ENCODE results near the gene DLGAP1.
A peak's percentile ranks its signal among the peaks of the same experiment; 100 is the strongest.

DLGAP1 gene

DNA sequence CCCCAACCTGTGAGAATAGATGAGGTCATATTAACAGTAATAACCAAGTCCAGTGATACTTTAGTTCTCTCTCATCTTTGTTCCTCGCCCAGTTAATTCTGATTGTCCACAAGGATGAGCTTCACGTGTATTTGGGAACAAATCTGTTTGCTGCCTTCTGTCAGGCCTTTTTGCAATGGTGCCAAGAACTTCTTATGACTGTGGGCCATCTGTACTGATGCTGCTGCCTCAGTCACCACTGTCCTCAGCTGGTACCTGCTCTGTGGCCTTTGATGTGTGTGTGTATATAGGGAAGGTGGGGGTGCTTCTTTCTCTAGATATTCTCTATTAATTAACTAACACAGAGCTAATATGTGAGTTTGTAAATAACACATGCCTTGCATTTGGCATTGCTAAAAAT, 612.3 kb downstream of the DLGAP1 start:
- no peak for DNase-seq

DNA sequence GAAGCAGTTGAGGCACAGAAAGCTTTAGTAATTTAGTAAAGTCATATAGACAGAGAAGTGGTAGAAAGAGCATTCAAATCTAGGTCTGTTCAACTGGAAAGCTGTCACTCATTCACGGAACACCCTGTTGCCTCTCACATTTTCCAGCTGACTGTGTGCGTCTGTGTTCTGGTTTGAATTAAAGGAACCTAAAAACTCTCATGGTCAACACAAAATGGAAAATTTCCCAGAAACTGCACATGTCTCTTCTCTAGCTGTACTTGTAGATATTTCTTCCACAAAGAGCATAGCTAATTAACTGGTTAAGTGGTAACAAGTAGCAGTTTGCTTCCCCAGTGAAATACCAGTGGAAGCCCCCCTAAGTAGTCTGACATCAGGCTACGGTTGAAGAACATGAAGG, 614.3 kb downstream of the DLGAP1 start:
- no peak for DNase-seq

DNA sequence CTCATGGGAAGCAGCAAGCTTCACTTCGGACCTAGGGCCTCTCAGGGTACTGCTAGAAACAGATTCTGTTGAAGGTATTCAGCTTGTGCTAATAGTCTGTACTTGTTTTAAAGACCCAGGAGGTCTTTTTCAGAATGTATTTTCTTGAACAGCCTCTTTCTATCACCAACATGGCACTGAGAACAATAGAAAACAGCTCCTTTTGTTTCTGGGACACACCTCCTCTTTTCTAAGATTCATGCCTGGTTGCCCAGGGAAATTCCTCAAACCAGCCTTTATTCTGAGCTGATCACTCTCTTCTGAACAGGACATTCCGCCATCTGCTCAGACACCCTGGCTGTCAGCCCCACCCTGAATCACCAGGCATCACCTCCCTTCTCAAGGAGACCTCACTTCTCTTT, 615.5 kb downstream of the DLGAP1 start:
- no peak for DNase-seq

DNA sequence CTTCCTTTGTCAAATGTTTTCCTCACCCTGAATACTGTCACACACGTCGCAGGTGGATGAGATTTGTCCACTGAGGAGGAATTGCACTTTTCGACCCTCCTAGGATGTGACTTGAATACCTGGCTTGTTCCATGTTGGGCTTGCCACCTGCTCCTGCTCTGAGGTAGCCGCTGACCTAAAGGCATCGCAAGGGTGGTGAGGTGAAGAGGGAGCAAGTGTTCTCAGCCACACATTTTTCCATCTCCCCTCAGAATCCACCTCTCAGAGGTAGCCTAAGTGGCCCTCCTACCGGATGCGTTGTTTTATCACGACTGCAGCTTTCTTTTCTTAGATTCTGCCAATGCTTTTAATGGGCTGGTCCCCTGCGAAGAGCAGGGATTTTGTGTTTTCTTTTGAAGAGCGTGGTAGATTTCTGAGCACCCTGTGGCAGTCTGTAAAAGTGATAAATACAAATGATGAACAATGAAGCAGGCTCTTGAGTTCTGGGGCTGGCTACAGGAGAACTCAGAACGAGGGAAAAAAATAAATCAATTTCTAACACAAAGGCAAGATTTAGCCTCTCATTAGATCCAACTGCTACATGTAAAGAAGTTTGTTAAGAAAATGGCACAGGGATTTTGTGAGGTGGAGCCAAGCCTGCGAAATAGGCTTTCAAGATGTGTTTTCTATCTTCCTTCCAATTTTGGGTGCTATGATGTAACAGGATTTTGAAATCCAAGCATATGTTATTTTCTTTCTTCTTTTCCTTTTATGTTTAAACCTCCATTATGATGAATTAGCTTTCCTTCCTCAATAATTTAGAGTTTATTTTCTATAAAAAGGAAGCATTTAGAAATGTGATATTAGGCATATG, 618.4 kb downstream of the DLGAP1 start:
- DNase-seq: no peak

DNA sequence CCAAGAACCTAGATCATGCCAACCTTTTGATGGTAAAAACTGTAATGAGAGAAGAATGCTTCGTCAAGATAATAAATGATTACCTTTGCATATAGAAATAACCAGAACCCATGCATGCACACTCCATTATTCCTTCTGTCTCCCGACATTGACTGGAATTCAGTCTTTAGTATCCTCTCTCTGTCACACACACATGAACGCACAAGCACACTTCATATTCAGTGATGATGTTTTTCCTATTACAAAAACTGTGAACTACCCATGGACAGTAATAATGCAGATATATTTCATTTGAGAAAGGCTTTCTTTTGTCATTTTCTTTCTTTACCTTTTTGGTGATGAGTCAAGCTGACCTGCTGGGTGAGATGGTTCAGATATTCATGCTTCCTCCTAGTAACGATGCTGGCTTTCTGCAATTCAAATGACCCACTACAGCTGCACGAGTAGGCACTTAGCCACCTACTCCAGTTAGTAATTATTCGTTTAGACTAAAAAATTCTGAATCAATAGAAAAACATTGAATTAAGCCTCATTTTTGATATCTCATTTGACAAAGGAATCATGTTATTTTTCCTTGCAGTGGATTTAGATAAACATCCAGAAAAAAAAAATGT, 623.0 kb downstream of the DLGAP1 start:
- DNase-seq: no peak

DNA sequence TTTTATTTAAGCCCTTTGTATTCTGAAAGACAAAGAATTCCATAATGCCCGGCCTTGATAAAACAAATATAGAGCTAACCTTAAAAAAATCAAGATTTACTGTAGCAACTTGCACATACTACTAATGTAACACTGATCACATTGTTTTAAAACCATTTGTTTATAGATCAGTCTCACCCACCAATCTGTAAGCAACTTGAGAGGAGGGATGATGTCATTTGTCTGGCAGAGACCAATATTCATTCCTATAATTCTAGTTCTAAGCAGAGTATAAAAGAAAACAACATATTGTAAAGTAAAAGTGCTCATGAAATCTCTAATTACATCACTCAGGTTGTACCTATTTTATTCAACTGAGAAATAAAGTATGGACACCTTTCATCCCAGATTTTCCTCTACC, 624.5 kb downstream of the DLGAP1 start:
- DNase-seq: no peak

DNA sequence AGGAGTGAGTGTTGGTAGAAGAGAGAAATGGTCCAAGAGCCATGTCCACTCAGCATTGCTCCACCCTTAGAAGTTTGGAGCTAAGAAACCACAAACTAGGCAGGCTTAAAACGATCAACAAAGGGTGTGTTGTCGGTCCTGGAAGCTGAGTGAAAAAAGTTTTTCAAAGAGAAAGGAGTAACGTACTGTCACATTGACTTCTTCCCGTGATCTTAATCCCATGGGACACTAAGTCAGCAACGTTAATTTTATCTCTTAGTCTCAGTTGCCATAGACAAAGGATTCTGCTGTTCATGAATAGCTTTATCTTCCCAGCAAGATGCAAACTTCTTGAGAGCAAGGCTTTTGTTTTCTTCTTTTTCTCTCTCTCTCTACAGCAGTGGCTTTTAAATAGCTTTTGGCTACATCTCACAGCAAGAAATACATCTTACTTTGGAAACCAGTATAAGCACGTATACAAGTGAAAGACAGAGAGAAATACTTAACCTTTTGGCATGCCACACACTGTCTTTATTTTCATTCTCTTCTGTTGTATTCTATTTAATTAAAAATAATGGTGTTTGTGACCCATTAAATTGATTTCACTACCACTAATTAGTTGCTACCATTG, 627.8 kb downstream of the DLGAP1 start:
- no peak for DNase-seq

DNA sequence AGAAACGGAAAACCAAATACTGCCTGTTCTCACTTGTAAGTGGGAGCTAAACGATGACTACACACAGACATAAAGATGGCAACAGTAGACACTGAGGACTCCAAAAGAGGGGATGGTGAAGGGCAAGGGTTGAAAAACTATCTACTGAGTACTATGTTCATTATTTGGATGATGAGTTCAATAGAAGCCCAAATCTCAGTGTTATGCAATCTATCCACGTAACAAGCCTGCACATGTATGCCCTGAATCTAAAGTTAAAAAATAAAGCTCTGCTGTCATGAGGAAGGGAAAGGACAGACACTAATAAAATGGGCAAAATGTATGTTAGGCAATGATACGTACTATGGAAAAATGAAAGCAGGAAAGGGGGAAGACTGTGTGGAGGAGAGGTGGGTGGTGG, 629.1 kb downstream of the DLGAP1 start:
- DNase-seq: no peak

DNA sequence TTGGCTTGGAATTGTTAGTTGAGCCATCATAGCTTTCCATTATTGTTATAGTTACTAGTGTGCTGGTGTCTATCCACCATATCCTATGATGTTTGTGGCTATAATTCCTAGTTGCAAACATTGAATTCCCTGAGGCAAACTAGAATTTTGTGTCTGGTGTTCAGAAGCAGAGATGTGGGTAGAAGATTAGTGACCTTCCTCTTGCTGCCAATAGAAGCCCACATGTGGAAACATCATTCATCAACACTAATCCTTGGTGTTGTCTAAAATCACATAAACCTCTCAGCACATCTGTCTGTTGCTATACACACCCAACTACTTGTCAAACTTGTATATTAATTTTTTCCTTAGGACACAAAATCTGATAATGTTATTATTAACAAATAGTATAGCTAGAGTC, 631.0 kb downstream of the DLGAP1 start:
- no peak for DNase-seq

DNA sequence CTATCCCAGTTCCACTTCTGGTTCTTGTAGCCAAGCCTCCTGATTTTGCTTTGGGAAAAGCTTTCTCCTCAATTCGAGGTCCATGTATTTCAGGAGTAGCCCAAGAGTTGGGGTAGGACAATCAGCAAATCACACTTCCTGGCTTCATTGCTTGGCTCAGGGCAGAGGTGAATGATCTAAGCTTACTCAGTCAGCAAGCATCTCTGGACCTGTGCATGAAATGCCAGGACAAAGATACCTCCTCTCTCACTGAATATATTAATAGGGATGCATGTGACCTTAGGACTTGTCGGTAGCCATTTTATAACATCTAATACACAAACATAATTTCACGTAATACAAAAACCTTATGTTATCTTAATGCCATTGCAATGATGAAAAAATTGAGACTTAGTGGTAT, 632.0 kb downstream of the DLGAP1 start:
- no peak for DNase-seq

DNA sequence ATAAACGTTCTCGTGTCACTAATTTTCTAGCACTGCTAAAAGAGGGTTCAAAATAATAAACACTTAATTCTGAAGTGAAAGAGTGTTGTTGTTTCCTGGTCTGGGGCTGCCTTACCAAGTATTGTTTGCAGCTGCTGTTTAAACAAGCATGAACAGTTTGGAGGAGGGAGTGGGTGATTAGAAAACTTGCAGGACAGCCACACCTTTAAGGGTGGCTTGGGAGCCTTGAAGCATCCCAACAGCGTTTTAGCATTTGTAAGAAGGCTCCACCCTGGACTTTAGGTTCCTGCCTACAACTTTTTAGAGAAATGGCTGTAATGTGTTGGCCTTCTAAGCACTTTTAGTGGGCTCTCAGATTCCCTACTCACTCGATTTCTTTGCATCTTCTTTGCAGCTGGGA, 633.6 kb downstream of the DLGAP1 start:
- no peak for DNase-seq

DNA sequence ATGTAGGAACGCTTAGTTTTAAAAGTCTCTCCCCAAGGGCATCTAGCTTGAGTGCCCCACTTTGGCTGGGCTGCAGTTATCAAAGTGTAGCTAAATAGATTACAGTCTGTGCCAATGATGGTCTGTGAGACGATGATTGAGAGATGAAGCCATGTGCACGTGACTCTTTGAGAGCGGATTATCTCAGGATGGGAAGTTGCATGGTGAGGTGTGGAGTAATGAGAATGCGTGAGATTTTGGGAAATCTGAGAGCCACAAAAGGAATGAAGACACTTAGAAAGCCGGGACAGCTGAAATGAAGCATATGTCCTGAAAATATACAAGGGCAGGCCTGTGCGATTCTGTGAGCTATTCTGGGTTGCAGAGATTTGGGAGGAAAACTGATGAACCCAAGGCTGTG, 635.1 kb downstream of the DLGAP1 start:
- DNase-seq: no peak

DNA sequence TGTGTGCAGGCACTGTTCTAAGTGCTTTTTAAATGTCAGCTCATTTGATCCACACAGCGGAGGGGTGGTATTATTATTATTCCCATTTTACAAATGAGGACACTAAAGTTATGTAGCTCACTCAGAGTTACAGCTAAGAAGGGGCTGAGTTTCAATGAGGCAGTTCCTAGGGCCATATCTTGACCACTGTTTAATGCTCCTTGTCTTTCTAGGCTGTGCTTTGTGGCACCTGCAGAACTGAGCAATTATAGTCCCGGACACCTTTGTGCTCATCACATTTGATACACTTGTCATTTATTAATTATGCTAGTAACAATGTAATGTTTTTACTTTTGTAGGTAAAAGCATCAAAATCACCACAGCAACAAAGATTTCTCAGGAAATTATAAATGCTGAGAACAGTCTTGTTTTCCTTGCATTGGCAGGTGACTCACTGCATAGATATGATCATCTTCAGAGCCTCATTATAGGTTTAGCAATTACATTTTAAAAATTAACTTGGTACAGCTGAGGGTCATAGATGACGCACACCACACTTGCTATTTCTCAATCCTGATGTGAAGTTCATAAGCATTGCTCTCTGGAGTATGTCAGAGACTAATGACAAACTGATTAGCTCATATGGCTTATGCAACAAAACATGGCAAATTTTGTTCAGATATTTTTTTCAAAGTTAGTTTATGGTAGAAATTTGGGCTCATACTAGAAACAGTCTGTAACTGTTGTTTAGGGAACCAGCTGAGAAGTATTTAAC, 638.3 kb downstream of the DLGAP1 start:
- DNase-seq: peak; percentile 55

DNA sequence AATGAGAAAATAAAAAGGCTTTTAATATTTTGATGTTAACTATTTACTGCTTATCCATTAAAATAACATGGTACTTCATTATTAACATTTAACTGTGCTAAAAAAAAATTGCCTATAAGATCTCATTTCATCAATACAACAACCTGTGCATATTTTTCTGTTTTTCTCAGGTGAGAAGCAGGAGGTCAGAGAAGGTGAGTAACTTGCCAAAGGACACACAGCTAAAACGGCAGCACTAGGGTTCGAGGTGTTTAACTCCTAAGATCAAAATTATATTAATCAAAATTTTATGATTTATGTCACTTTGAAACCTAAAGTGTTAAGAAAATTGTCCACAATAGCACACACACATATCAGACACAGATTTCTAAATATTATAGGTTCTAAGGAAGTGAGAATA, 639.1 kb downstream of the DLGAP1 start:
- DNase-seq: no peak

DNA sequence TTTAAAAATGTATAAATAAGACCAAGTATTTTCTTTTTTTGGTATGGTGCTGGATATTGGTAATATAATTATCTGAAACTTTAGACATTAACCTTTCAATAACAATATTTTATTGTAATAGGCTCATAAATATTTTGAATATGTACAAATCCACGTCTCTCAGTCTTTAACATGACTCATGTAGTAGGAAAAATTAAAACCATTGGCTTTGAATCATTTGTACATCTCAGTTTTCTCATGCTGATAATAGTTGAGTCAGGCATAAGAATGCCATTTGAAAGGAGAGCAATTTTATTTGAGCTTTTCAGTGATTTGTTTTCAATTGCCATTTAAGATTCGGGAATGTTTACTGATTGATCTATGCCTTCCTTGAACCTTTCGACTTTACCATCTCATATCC, 640.3 kb downstream of the DLGAP1 start:
- no peak for DNase-seq

DNA sequence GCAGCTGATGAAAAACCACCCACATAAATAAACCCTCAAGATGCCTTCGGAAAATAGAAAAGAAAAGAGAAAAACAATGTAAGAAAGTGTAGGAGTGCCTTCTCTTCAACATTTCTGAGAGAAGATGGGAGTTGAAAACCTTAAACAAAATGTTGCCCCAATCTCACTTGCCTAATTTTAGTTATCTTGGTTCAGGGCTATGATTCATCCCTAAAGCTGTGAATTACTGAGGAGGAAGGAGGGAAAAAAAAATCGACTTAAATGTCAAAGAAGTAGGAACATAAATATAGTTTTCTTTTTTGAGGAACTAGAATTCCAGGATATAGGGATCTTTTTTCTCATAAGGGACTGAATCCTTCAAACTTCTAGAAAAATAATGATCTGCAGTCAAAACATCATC, 644.8 kb downstream of the DLGAP1 start:
- no peak for DNase-seq

DNA sequence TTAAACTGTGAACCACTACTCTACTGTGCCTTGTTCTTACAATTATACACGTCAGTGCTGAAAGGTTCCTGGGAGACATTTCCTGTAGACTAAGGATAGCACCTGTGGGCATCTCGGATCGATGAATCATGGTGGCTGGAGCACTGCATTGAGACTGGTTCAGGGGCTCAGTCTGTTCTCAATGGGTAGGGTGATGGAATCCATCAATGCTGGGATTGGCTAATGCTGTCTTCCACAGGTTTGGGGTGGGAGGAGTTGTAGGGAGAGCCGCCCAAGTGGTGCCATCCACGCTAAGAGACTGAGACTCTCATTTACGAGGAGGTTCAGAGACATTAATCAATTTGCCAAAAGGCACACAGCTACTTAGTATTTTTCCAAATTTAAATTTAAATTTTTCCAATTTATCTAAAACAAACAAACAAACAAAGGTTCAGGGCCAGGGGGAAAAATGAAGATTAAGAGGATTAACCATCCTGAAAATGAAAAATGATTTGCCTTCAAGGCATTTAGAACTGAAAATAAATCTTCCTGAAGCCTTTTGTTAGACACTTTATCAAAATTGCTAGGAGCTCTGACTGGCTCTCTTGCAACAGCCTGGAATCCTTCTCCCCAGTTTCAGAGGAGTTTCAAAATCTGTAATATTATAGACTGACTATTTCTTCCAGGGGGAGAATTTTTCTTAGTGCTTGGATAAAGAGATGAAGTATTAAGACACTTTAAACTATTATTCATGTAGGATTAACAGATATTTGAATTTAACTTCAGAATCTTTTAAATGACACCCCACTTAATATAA, 645.9 kb downstream of the DLGAP1 start:
- DNase-seq: no peak

DNA sequence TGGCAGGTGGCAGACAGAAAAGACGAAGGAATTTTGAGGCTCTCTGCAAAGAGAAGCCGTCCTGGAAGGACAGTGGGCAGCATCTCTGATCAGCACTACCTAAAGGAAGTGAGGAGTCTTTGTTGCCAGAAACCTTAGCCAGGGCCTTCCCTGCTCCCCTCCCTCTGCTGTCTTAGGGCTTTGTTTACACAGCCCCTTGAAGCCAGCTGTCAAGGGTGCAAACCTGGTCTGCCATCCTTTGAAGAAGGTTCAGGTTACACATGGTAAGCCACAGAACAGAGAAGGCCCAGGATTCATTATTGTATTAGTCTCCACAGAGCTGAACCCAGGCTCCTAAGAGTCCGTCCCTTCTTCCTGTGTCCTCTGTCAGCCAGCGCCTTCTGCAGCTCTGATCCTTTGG, 648.5 kb downstream of the DLGAP1 start:
- DNase-seq: no peak

DNA sequence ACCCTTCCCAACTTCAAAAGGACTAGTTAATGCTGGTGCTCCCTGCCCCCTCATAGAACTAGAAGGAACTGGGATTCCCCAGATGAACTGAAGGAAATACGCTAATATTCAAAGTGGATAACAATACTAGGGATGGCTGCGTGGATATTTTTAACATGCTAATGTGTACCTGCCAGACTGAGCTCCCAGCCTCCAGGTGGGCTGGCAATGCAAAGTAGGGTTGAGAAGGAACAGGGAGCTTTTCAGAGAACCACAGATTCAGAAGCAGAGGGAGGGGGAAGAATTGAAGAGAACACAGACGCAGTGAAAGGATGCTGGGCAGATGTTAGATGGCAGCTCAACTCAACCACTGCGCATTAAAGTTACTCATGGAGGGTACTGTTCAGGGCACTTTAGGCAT, 650.8 kb downstream of the DLGAP1 start:
- DNase-seq: no peak

DNA sequence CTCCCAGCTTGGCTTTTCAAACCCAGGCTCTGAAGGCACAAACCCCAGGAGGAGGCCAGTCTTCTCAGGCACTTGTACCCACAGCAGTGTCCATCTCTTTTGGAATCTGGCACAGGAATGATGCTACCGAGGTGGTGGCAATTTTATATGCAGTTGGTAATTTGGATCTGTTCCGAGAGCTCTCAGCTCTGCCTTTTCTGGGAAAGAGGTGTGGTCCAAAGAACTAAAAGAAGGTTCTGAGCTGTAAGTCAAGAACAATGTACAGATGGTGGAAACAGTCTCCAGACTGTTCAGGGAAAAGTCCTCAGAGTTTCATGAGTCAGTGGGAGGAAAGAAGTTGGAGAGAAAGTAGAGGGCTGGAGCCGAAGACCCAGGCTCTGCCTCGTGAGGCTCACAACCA, 651.8 kb downstream of the DLGAP1 start:
- no peak for DNase-seq

DNA sequence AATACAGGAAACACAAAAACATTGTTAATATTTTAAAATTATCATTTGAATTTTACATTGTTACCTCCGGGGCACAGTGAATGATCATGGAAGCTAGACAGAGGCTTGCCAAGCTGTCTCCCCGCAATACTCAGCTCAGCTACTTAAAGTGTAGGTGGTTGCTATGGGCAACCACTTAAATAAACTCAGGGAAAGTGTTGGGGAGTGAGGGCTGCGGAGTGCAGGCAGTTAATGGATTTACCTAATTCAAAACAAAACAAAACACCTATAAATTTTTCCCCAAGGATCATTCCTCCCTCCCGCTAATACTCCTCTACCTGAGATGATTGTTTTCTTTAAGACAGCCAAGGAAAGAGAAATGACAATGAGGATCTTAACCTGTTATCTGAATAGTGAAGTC, 655.6 kb downstream of the DLGAP1 start:
- no peak for DNase-seq

DNA sequence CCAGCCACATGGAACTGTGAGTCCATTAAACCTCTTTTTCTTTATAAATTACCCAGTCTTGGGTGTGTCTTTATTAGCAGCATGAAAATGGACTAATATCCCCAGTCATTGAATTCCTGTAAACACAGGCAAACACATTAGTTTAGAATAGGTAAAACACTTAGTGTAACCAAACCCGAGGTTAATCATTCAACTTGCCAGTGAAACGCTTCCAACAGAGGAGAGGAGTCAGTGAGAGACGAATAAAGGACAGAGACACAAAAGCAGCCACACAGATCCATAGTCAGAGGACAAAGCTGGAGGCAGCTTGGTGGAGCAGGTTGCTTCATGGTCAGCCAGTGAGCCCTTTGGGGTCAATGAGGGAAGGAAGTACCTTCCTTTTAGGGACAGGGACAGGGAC, 657.1 kb downstream of the DLGAP1 start:
- DNase-seq: no peak

DNA sequence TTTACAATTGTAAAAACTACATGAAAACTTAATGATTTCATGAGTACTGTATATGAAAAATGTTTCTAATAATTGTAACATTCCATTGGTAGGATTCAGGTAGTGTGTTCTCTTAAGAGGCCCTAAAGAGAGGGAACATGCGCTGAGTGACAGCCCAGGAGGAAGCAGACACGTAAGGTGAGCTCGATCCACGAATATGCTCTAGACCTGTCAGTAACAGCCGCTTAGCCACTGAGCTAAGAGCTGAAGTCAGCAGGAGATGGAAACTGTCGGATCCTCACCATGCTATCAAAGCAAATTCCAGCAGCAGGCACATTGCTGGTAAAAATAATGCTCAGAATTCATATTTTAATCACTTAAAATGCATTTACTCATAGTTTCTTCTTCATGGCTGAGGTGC, 658.7 kb downstream of the DLGAP1 start:
- no peak for DNase-seq

Measured in amniotic stem cell (primary cell).